ENCODE results near the gene MUC2.
"Not testable (repeated sequence)": the region's sequence is repeated elsewhere in the genome, so short reads cannot be mapped to it uniquely, and the experiment has no call there.

MUC2 gene

GRCh38 chr11:1113405-1114201 is 38.9 kb downstream of the MUC2 start:
- CTCF ChIA-PET, result interaction anchor here (0.8 to 1.4 kb wide), 3 partner anchors 10 to 461 kb away, joined by 3 to 4 read pairs (median 3); no protein-coding TSS in a partner anchor
- DNase-seq (ENCODE audit: low read depth, low spot score), result no peak
- POLR2A ChIA-PET, result no interaction called here
- no peak overlapping the region for H3K4me3 ChIP-seq (ENCODE audit: low read depth, low read length)
- TF ChIP-seq, protein P1, sequence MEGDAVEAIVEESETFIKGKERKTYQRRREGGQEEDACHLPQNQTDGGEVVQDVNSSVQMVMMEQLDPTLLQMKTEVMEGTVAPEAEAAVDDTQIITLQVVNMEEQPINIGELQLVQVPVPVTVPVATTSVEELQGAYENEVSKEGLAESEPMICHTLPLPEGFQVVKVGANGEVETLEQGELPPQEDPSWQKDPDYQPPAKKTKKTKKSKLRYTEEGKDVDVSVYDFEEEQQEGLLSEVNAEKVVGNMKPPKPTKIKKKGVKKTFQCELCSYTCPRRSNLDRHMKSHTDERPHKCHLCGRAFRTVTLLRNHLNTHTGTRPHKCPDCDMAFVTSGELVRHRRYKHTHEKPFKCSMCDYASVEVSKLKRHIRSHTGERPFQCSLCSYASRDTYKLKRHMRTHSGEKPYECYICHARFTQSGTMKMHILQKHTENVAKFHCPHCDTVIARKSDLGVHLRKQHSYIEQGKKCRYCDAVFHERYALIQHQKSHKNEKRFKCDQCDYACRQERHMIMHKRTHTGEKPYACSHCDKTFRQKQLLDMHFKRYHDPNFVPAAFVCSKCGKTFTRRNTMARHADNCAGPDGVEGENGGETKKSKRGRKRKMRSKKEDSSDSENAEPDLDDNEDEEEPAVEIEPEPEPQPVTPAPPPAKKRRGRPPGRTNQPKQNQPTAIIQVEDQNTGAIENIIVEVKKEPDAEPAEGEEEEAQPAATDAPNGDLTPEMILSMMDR (IDR thresholded peaks at IDR 0.05; ENCODE audit: insufficient read depth, low read length, missing control alignments), result no peak

DNA sequence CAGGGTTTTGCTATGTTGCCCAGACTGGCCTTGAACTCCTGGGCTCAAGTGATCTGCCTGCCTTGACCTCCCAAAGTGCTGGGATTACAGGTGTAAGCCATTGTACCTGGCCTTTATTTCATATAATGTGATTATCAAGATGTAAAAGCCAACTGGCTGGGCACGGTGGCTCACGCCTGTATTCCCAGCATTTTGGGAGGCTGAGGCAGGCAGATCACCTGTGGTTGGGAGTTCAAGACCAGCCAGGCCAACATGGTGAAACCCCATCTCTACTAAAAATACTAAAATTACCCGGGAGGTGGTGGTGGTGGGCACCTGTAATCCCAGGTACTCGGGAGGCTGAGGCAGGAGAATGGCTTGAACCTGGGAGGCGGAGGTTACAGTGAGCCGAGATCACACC is 40.6 kb downstream of the MUC2 start:
- DNase-seq (ENCODE audit: low read depth, low spot score); POLR2A ChIA-PET; H3K4me3 ChIP-seq (ENCODE audit: low read depth, low read length): not testable (repeated sequence)
- CTCF ChIA-PET, result interaction anchor here (1.2 kb wide), 1 partner anchor 459 kb away, joined by 4 read pairs; no protein-coding TSS in a partner anchor

GRCh38 chr11:1116104-1116503 is 41.4 kb downstream of the MUC2 start:
- ChIA-PET CTCF (interaction anchor here (1.2 to 1.3 kb wide), 2 partner anchors 11 to 458 kb away, joined by 4 to 5 read pairs; no protein-coding TSS in a partner anchor), POLR2A (no interaction called here)
- no peak for DNase-seq (ENCODE audit: low read depth, low spot score)
- H3K4me3 ChIP-seq (ENCODE audit: low read depth, low read length), result no peak overlapping the region
- TF ChIP-seq, protein P1 (IDR thresholded peaks at IDR 0.05; ENCODE audit: insufficient read depth, low read length, missing control alignments), result no peak

GRCh38 chr11:1116666-1117390 is 42.2 kb downstream of the MUC2 start:
- POLR2A ChIA-PET, result no interaction called here
- TF ChIP-seq, protein P1 (IDR thresholded peaks at IDR 0.05; ENCODE audit: insufficient read depth, low read length, missing control alignments), result no peak
- CTCF ChIA-PET, result interaction anchor here (1.2 to 1.3 kb wide), 2 partner anchors 10 to 457 kb away, joined by 4 to 5 read pairs; no protein-coding TSS in a partner anchor
- H3K4me3 ChIP-seq (ENCODE audit: low read depth, low read length), result no peak overlapping the region
- DNase-seq (ENCODE audit: low read depth, low spot score), result no peak

DNA sequence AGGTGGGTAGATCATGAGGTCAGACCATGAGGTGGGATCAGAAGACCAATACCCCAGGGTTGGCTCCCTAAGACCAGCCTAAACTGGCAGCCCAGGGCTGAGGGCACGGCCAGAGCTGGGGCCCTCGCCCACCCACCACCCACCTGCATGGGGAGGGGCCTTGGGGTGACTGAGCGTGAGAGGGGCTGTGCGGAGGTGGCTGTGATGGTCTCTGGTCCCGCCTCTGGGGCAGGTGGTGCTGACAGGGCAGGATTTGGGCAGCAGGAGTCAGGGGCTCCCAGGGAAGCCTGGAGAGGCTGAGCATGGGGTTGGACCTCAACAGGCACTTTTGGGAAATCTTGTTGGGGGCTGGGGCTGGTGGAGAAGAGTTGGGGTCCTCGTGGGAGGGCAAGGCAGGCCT is 43.3 kb downstream of the MUC2 start:
- DNase-seq (ENCODE audit: low read depth, low spot score), result no peak
- H3K4me3 ChIP-seq (ENCODE audit: low read depth, low read length), result no peak overlapping the region
- TF ChIP-seq, protein P1 (IDR thresholded peaks at IDR 0.05; ENCODE audit: insufficient read depth, low read length, missing control alignments), result no peak
- ChIA-PET CTCF (no interaction called here), POLR2A (no interaction called here)

GRCh38 chr11:1118755-1119603 is 44.3 kb downstream of the MUC2 start:
- ChIA-PET POLR2A (no interaction called here), CTCF (no interaction called here)
- no peak for DNase-seq (ENCODE audit: low read depth, low spot score)
- H3K4me3 ChIP-seq (ENCODE audit: low read depth, low read length), result no peak overlapping the region
- TF ChIP-seq, protein P1 (IDR thresholded peaks at IDR 0.05; ENCODE audit: insufficient read depth, low read length, missing control alignments), result no peak

Data from AG04449 (cell line).